SU-DHL-6 (cell line): ENCODE measurements around the gene SLC38A6.
A peak's percentile ranks its signal among the peaks of the same experiment; 100 is the strongest.

Experiments
- H2AFZ ChIP-seq: fragments of 200-600 bp; sonication (generic); 2 replicates; pipeline ENCODE4 v1.6.1; 2014; ENCODE audit warnings: low read depth, mild to moderate bottlenecking, moderate library complexity, mixed read lengths, antibody characterized with exemption, low read length; ENCODE audit not compliant: severe bottlenecking
- H3F3A ChIP-seq: fragments of 200-600 bp; shearing (Covaris generic); 2 replicates; pipeline ENCODE4 v1.6.0; 2016; ENCODE audit warnings: antibody characterized with exemption, mild to moderate bottlenecking; ENCODE audit not compliant: insufficient read depth
- H3K27ac ChIP-seq: fragments of 200-600 bp; sonication (generic); 2 replicates; pipeline ENCODE4 v1.5.1; 2016; ENCODE audit warnings: low read depth, mild to moderate bottlenecking, low read length, moderate library complexity, mixed read lengths
- H3K27me3 ChIP-seq: fragments of 200-600 bp; sonication (generic), shearing (Covaris generic); 2 replicates; pipeline ENCODE4 v1.6.0; 2014; ENCODE audit warnings: mild to moderate bottlenecking, low read length
- H3K36me3 ChIP-seq: fragments of 200-600 bp; sonication (generic); 2 replicates; pipeline ENCODE4 v1.6.1; 2014; ENCODE audit warnings: mild to moderate bottlenecking, low read length, mixed read lengths
- H3K4me2 ChIP-seq: fragments of 300-600, 200-600 bp; shearing (Covaris generic), sonication (generic); 2 replicates; pipeline ENCODE4 v1.6.0; 2014; ENCODE audit warnings: low read length, low read depth, mild to moderate bottlenecking; ENCODE audit not compliant: poor library complexity, severe bottlenecking
- H3K4me3 ChIP-seq: fragments of 200-600 bp; sonication (generic); 2 replicates; pipeline ENCODE4 v1.5.1; 2014; ENCODE audit warnings: antibody characterized with exemption, low read length, mild to moderate bottlenecking, mixed read lengths; ENCODE audit not compliant: insufficient read depth, poor library complexity, severe bottlenecking
- H3K79me2 ChIP-seq: fragments of 200-600 bp; sonication (generic); 2 replicates; pipeline ENCODE4 v1.6.1; 2014; ENCODE audit warnings: mild to moderate bottlenecking, low read length, moderate library complexity; ENCODE audit not compliant: insufficient read depth
- H3K9ac ChIP-seq: fragments of 200-600 bp; sonication (generic); 2 replicates; pipeline ENCODE4 v1.7.0; 2014; ENCODE audit warnings: mild to moderate bottlenecking, low read length
- H3K9me2 ChIP-seq: fragments of 200-600 bp; sonication (generic); replicated peaks from 2 replicates; pipeline ENCODE4 v1.6.1; 2014; ENCODE audit warnings: low read length; ENCODE audit not compliant: insufficient read depth
- H3K9me3 ChIP-seq: fragments of 200-600 bp; sonication (generic); 2 replicates; pipeline ENCODE4 v1.6.1; 2014; ENCODE audit warnings: low read length, mixed read lengths; ENCODE audit not compliant: insufficient read depth
- H4K20me1 ChIP-seq: fragments of 200-600 bp; sonication (generic); 2 replicates; pipeline ENCODE4 v1.6.1; 2014; ENCODE audit warnings: low read depth, mild to moderate bottlenecking, antibody characterized with exemption, low read length, moderate library complexity, mixed read lengths
- EZH2phosphoT487 ChIP-seq: fragments of 200-600 bp; sonication (generic), shearing (Covaris generic); conservative IDR thresholded peaks from 2 replicates; pipeline ENCODE4 v1.6.1; 2018; ENCODE audit warnings: mild to moderate bottlenecking, antibody characterized with exemption, low read length, moderate library complexity, mixed read lengths
- TF ChIP-seq, protein P1 (sequence below): fragments of 200-600 bp; sonication (generic); IDR thresholded peaks from one replicate; pipeline ENCODE4 v1.5.1; 2017; ENCODE audit warnings: antibody characterized with exemption, mild to moderate bottlenecking, low read length, moderate library complexity; ENCODE audit not compliant: insufficient read depth, poor library complexity, severe bottlenecking

Gene SLC38A6

DNA sequence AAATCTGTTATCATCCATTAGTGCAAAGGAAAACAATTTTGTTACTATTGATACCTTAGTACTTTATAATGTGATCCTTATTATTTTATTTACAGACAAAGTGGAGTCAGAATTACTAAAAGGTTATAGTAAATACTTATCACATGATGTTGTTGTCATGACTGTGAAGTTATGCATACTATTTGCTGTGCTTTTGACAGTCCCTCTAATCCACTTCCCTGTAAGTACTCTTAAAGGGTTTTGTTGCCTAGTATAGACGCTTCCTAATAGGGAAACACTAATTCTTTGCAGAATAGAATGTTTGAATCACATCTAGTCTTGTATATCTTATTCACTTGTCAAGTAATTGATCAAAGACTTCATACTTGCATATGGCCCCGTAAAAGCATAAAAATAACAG is 69.4 kb downstream of the SLC38A6 start:
- Histone ChIP-seq H3K9ac (no peak overlapping the region), H2AFZ (no peak overlapping the region), H4K20me1 (no peaks in the 10 kb centered on the region), H3K4me2 (no peak overlapping the region), H3K36me3 (no peaks in the 10 kb centered on the region), H3K27me3 (no peaks in the 10 kb centered on the region), H3K27ac (no peak overlapping the region), H3F3A (0 out of 2 replicates have a peak, but pooled peaks cover 7% of the 10 kb centered on the region), H3K4me3 (no peak overlapping the region), H3K79me2 (no peaks in the 10 kb centered on the region), H3K9me2 (no peaks in the 10 kb centered on the region), H3K9me3 (no peaks in the 10 kb centered on the region)
- TF ChIP-seq, protein P1, sequence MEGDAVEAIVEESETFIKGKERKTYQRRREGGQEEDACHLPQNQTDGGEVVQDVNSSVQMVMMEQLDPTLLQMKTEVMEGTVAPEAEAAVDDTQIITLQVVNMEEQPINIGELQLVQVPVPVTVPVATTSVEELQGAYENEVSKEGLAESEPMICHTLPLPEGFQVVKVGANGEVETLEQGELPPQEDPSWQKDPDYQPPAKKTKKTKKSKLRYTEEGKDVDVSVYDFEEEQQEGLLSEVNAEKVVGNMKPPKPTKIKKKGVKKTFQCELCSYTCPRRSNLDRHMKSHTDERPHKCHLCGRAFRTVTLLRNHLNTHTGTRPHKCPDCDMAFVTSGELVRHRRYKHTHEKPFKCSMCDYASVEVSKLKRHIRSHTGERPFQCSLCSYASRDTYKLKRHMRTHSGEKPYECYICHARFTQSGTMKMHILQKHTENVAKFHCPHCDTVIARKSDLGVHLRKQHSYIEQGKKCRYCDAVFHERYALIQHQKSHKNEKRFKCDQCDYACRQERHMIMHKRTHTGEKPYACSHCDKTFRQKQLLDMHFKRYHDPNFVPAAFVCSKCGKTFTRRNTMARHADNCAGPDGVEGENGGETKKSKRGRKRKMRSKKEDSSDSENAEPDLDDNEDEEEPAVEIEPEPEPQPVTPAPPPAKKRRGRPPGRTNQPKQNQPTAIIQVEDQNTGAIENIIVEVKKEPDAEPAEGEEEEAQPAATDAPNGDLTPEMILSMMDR = no peak
- no peak for TF ChIP-seq EZH2phosphoT487

- no peaks in the 10 kb centered on the region for H3K36me3 ChIP-seq
- no peak overlapping the region for H3K9ac ChIP-seq
Measured at GRCh38 chr14:61051051-61051450, 70.0 kb downstream of the SLC38A6 start.

DNA sequence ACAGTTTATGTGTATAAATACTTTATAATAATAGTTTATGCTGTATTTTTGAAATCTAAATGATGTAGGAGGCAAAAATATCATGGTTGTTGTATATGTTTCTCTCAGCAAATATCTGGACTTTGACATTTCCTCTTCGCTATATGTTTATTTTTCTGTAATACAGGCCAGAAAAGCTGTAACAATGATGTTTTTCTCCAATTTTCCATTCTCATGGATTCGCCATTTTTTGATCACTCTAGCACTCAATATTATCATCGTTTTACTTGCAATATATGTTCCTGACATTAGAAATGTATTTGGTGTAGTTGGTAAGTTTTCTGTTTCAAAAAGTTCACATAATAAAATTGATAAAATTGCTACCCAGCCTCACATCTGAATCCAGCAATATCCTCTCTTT is 70.6 kb downstream of the SLC38A6 start:
- no peak overlapping the region for H3K4me2 ChIP-seq
- 0 out of 2 replicates have a peak, but pooled peaks cover 7% of the 10 kb centered on the region for H3F3A ChIP-seq
- H3K27me3 ChIP-seq = no peaks in the 10 kb centered on the region
- no peaks in the 10 kb centered on the region for H3K9me3 ChIP-seq
- TF ChIP-seq, protein P1 = no peak
- no peak for TF ChIP-seq EZH2phosphoT487
- no peak overlapping the region for H3K27ac ChIP-seq
- H2AFZ ChIP-seq = no peak overlapping the region
- H3K9me2 ChIP-seq = no peaks in the 10 kb centered on the region
- no peaks in the 10 kb centered on the region for H3K36me3 ChIP-seq
- H3K79me2 ChIP-seq = no peaks in the 10 kb centered on the region
- H3K9ac ChIP-seq = no peak overlapping the region
- no peaks in the 10 kb centered on the region for H4K20me1 ChIP-seq
- H3K4me3 ChIP-seq = no peak overlapping the region

More at GRCh38 chr14:61051051-61051450, 70.0 kb downstream of the SLC38A6 start:
- Histone ChIP-seq H3K4me2 (no peak overlapping the region), H3K9me3 (no peaks in the 10 kb centered on the region), H3K4me3 (no peak overlapping the region), H3K79me2 (no peaks in the 10 kb centered on the region), H3K27me3 (no peaks in the 10 kb centered on the region), H2AFZ (no peak overlapping the region), H4K20me1 (no peaks in the 10 kb centered on the region), H3K9me2 (no peaks in the 10 kb centered on the region), H3K27ac (no peak overlapping the region), H3F3A (0 out of 2 replicates have a peak, but pooled peaks cover 7% of the 10 kb centered on the region)
- TF ChIP-seq EZH2phosphoT487 = no peak
- TF ChIP-seq, protein P1 = no peak

DNA sequence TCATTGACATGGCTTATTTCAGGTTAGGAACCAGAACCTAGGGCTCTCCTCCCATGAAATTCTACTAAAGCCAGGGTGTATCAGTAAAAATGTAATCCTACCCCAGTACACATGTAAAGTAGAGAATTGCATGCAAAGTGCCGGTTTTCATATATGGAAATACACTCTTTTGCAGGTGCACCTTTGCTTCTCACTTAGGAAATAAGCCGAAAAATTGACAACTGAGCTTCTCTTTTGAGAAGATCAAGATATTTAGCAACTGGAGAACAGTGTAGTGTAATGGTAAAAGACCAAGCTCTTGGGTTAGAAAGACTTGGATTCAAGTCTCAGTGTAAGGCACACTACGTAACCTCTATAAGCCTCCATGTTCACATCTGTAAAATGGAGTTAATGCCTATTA is 82.4 kb downstream of the SLC38A6 start:
- 0 out of 2 replicates have a peak, but pooled peaks cover 4% of the 10 kb centered on the region for H3F3A ChIP-seq
- no peaks in the 10 kb centered on the region for H3K36me3 ChIP-seq
- H3K27me3 ChIP-seq = no peaks in the 10 kb centered on the region
- H3K4me2 ChIP-seq = peak overlapping the region; percentile 22
- TF ChIP-seq, protein P1 = no peak
- H3K4me3 ChIP-seq = no peak overlapping the region
- no peaks in the 10 kb centered on the region for H3K79me2 ChIP-seq
- no peaks in the 10 kb centered on the region for H3K9me2 ChIP-seq
- no peak overlapping the region for H2AFZ ChIP-seq
- H3K27ac ChIP-seq = peak overlapping the region; percentile 61
- peak overlapping the region; percentile 18; the same call in 1 of the 2 replicates for H3K9ac ChIP-seq
- no peaks in the 10 kb centered on the region for H3K9me3 ChIP-seq
- H4K20me1 ChIP-seq = no peaks in the 10 kb centered on the region
